K562 treated with DMSO at 1 percent for 12 hours (cell line): ENCODE measurements around the gene SBNO1. TPM values are rescaled to one million over a fixed set of nuclear protein-coding genes. Genes with fewer than 3 reads are reported as not detected.

ENCODE experiments used
- total RNA-seq: library from RNA; unstranded; fragments of 300-600 nt; gene quantifications from 2 replicates; pipeline ENCODE4 v1.2.3, GENCODE V29; 2022; ENCODE audit not compliant: insufficient read depth

The SBNO1 gene
- total RNA-seq = 5.9 and 21.0 TPM in 2 replicates

GRCh38 chr12:123364532-123365024 is at the start of gene SBNO1:
Gene SBNO1 (minus strand): TSS chr12:123364847. CDS start chr12:123350441, 14,406 bp downstream.

Other genes with a start within 250 kb of the SBNO1 start
- 1.0 and 4.0 TPM in 2 replicates for gene PITPNM2, start 213.8 kb downstream of the SBNO1 start, total RNA-seq
- 2.3 and 18.2 TPM in 2 replicates for gene MPHOSPH9, start 131.7 kb downstream of the SBNO1 start, total RNA-seq
- gene MTRFR, start 131.4 kb downstream of the SBNO1 start, total RNA-seq = 23.0 and 30.2 TPM in 2 replicates
- 37.6 and 64.0 TPM in 2 replicates for gene CDK2AP1, start 93.0 kb downstream of the SBNO1 start, total RNA-seq
- gene KMT5A, start 19.3 kb upstream of the SBNO1 start, total RNA-seq = 48.7 and 93.1 TPM in 2 replicates
- 5.2 and 6.2 TPM in 2 replicates for gene RILPL2, start 71.8 kb upstream of the SBNO1 start, total RNA-seq
- 12.6 and 22.7 TPM in 2 replicates for gene SNRNP35, start 93.3 kb upstream of the SBNO1 start, total RNA-seq
- gene RILPL1, start 168.9 kb upstream of the SBNO1 start, total RNA-seq = 5.1 and 10.8 TPM in 2 replicates
- 82.1 and 143 TPM in 2 replicates for gene TMED2, start 219.7 kb upstream of the SBNO1 start, total RNA-seq
- gene DDX55, start 237.3 kb upstream of the SBNO1 start, total RNA-seq = 10.0 and 29.9 TPM in 2 replicates